GM23248 (cell line): ENCODE measurements around the gene IFT81.

Experiments
- EZH2 ChIP-seq: fragments of 200-600 bp; sonication (generic); IDR thresholded peaks from 2 replicates; pipeline ENCODE4 v1.6.1; 2018; ENCODE audit warnings: antibody characterized with exemption, mild to moderate bottlenecking; ENCODE audit not compliant: insufficient read depth, poor library complexity, severe bottlenecking
- EZH2phosphoT487 ChIP-seq: fragments of 200-600 bp; sonication (generic); IDR thresholded peaks from 2 replicates; pipeline ENCODE4 v1.6.1; 2018; ENCODE audit warnings: antibody characterized with exemption, moderate library complexity, mild to moderate bottlenecking, low read depth; ENCODE audit not compliant: insufficient read depth

GRCh38 chr12:110245369-110245772, 121.2 kb downstream of the IFT81 start:
- TF ChIP-seq EZH2: no peak
- no peak for TF ChIP-seq EZH2phosphoT487
